CD14-positive monocyte (primary cell): ENCODE data around the gene PIAS4. TPM values are rescaled to one million over a fixed set of nuclear protein-coding genes. Genes with fewer than 3 reads are reported as not detected.

Experiments
- DNase-seq, 3 donors: peaks; one replicate each; pipeline ENCODE4 v3.0.0-alpha.2; 2011 to 2022
- H2AFZ ChIP-seq: 2 replicates; pipeline ENCODE4 v1.6.0; 2012; ENCODE audit warnings: mild to moderate bottlenecking, low read depth, low read length, inconsistent platforms; ENCODE audit not compliant: insufficient read depth, poor library complexity, severe bottlenecking
- H3K27ac ChIP-seq, 2 donors: 1 replicate in 1 of 2; 2 replicates in 1 of 2; pipeline ENCODE4 v1.5.1; 2012 to 2013; ENCODE audit warnings: low read length in 2 of 2, control low read depth in 1 of 2, inconsistent platforms in 1 of 2, low read depth in 1 of 2, mild to moderate bottlenecking in 1 of 2
- H3K27me3 ChIP-seq, 2 donors: one replicate each; pipeline versions ENCODE4 v1.6.0 to v1.6.1; 2011 to 2013; ENCODE audit warnings: low read length in 2 of 2; ENCODE audit not compliant: control insufficient read depth in 2 of 2, insufficient read depth in 2 of 2
- H3K36me3 ChIP-seq, 2 donors: replicated peaks in 1 of 2; 1 replicate in 1 of 2; 2 replicates in 1 of 2; pipeline versions ENCODE4 v1.5.1 to v1.6.1; 2012 to 2013; ENCODE audit warnings: low read length in 2 of 2, control low read depth in 1 of 2, inconsistent platforms in 1 of 2, mild to moderate bottlenecking in 1 of 2; ENCODE audit not compliant: insufficient read depth in 2 of 2, control insufficient read depth in 1 of 2
- H3K4me1 ChIP-seq, 2 donors: 1 replicate in 1 of 2; 2 replicates in 1 of 2; pipeline versions ENCODE4 v1.5.1 to v1.6.1; 2012 to 2013; ENCODE audit warnings: low read length in 2 of 2, control low read depth in 1 of 2, inconsistent platforms in 1 of 2, mild to moderate bottlenecking in 1 of 2, moderate library complexity in 1 of 2; ENCODE audit not compliant: insufficient read depth in 2 of 2, control insufficient read depth in 1 of 2
- H3K4me2 ChIP-seq: replicated peaks from 2 replicates; pipeline ENCODE3; 2012; ENCODE audit warnings: low read length, moderate library complexity, mild to moderate bottlenecking; ENCODE audit not compliant: poor library complexity, severe bottlenecking; ENCODE audit errors: extremely low read depth
- H3K4me3 ChIP-seq, 3 experiments: fragments of 200-600 bp in 1 of 3; sonication (generic) in 1 of 3; replicated peaks in 1 of 3; 1 replicate in 2 of 3; 2 replicates in 1 of 3; pipeline ENCODE4 v1.5.1; 2011 to 2013; ENCODE audit warnings: low read length in 3 of 3, mild to moderate bottlenecking in 3 of 3, control low read depth in 2 of 3, low read depth in 2 of 3, inconsistent platforms in 1 of 3, moderate library complexity in 1 of 3
- H3K79me2 ChIP-seq: 2 replicates; pipeline ENCODE4 v1.6.0; 2012; ENCODE audit warnings: mild to moderate bottlenecking, control low read depth, inconsistent platforms, low read length, moderate library complexity; ENCODE audit not compliant: insufficient read depth
- H3K9ac ChIP-seq: 2 replicates; pipeline ENCODE4 v1.6.0; 2017; ENCODE audit warnings: low read length, mild to moderate bottlenecking; ENCODE audit not compliant: insufficient read depth, poor library complexity, severe bottlenecking
- H3K9me3 ChIP-seq, 2 donors: replicated peaks in 1 of 2; 1 replicate in 1 of 2; 2 replicates in 1 of 2; pipeline versions ENCODE4 v1.5.1 to v1.6.1; 2012 to 2013; ENCODE audit warnings: low read length in 2 of 2, control low read depth in 1 of 2; ENCODE audit not compliant: control insufficient read depth in 1 of 2, insufficient read depth in 1 of 2
- H4K20me1 ChIP-seq: 2 replicates; pipeline ENCODE4 v1.6.0; 2012; ENCODE audit warnings: mild to moderate bottlenecking, low read length, control low read depth, moderate library complexity; ENCODE audit not compliant: insufficient read depth
- H3K27ac Mint-ChIP-seq, 7 donors: one replicate each; pipeline ENCODE4 v1.8.0; 2020; ENCODE audit warnings: mild to moderate bottlenecking in 7 of 7, mixed read lengths in 7 of 7, moderate library complexity in 6 of 7, inconsistent platforms in 2 of 7
- H3K27me3 Mint-ChIP-seq, 3 donors: one replicate each; pipeline ENCODE4 v1.8.0; 2021 to 2022; ENCODE audit warnings: low read depth in 3 of 3, mild to moderate bottlenecking in 3 of 3, mixed read lengths in 3 of 3, moderate library complexity in 3 of 3, inconsistent platforms in 1 of 3
- H3K36me3 Mint-ChIP-seq, 2 donors: one replicate each; pipeline ENCODE4 v1.8.0; 2020; ENCODE audit warnings: mixed read lengths in 2 of 2, inconsistent platforms in 1 of 2, mild to moderate bottlenecking in 1 of 2
- H3K4me1 Mint-ChIP-seq: one replicate; pipeline ENCODE4 v1.8.0; 2020; ENCODE audit warnings: mild to moderate bottlenecking, mixed read lengths
- H3K4me3 Mint-ChIP-seq, 2 donors: one replicate each; pipeline ENCODE4 v1.8.0; 2020; ENCODE audit warnings: mild to moderate bottlenecking in 2 of 2, mixed read lengths in 2 of 2, moderate library complexity in 1 of 2
- H3K9me3 Mint-ChIP-seq, 7 donors: one replicate each; pipeline ENCODE4 v1.8.0; 2020 to 2022; ENCODE audit warnings: mixed read lengths in 7 of 7, mild to moderate bottlenecking in 6 of 7, moderate library complexity in 6 of 7, inconsistent platforms in 2 of 7
- CTCF ChIP-seq: fragments of 200-600 bp; IDR thresholded peaks from one replicate; pipeline ENCODE4 v1.8.0; 2022; ENCODE audit warnings: antibody characterized with exemption, mild to moderate bottlenecking
- WGBS: methylation state at CpG from one replicate; pipeline ENCODE4 v1.1.5; 2013; ENCODE audit warnings: missing lambda C conversion rate; ENCODE audit not compliant: insufficient coverage; 5-methylcytosine and 5-hydroxymethylcytosine counted together
- intact Hi-C, 2 donors: fragments of 100-400 bp; cut with micrococcal nuclease; formaldehyde crosslinking; loops; one replicate each; pipeline versions ENCODE4 v1.15.0 to v1.15.1; 2023
- polyA plus RNA-seq, 3 donors: library from polyadenylated mRNA; depleted of rRNA in 1 of 3; unstranded in 2 of 3; stranded (reverse) in 1 of 3; fragments of 300-500 nt in 2 of 3; fragments of >200 nt in 1 of 3; fragmentation: Illumina TruSeq in 2 of 3; gene quantifications; 1 replicate in 2 of 3; 2 replicates in 1 of 3; pipeline ENCODE4 v1.2.3, GENCODE V29; 2012 to 2021

The PIAS4 gene
- polyA plus RNA-seq, 3 donors = 2.3 to 8.1 (median 5.9) TPM

DNA sequence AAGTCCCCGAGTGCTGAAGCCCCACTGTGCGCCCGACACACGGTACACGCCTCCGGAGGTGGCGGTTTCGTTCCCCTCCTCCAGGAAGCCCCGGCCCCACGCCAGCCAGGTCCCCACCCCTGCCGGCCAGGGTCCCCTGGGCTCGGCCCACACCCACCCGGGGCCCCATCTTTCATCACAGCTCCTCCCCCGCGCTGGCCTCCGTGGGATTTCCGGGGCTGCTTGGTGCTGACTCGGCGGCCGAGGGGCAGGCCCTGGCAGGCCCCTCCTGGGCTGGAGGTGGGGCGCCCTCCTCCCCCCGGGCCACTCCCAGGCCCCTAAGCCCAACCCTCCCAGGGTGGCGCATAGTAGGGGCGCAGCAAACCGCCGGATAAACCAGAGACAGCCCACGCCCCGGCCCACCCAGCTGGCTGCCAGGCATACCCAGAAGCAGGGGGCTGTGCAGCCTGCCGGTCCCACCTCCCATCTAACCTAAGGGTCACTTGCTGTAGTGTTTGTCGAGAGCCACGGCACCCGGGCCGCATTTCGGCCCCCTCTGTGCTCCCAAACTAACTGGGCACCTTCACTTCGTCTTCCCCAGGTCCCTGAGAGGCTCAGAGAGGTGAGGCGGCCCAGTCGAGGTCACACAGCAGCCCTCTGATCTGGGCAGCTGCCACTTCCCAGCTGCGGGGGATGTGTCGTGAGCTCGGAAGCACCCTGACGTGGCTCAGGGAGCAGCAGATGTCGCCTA is 52.5 kb downstream of the PIAS4 start:
- H4K20me1 ChIP-seq = peaks cover 71% of the 10 kb centered on the region

More for the DNA sequence above, 52.5 kb downstream of the PIAS4 start:
- TF ChIP-seq CTCF = no peak
- DNase-seq = peak; percentile 54 to 72 (median 65)
- Mint-ChIP-seq H3K36me3 (peaks cover 29 to 42% of the 10 kb centered on the region in 2 donors), H3K9me3 (peaks cover 0 to 2% (median 0%) of the 10 kb centered on the region in 7 donors), H3K27me3 (peaks cover 0 to 2% (median 1%) of the 10 kb centered on the region in 3 donors), H3K4me1 (peaks cover 65% of the 10 kb centered on the region), H3K4me3 (peak overlapping the region; percentile 53 to 67), H3K27ac (peak overlapping the region; percentile 93 to 100 (median 99))
- Histone ChIP-seq H2AFZ (no peak overlapping the region), H3K9me3 (no peaks in the 10 kb centered on the region), H3K79me2 (peaks cover 100% of the 10 kb centered on the region), H3K27ac (peak overlapping the region; percentile 97), H3K4me3 (peak overlapping the region in 2 of 3 experiments; percentile 40 to 93), H3K9ac (peak overlapping the region; percentile 82), H3K4me2 (peak overlapping the region; percentile 89), H3K4me1 (peaks cover 80 to 89% of the 10 kb centered on the region in 2 donors), H3K36me3 (peaks cover 20 to 28% of the 10 kb centered on the region in 2 donors), H3K27me3 (no peaks in the 10 kb centered on the region)
- WGBS = 58% methylated on average over 32 of the region's 42 CpGs
- intact Hi-C loops = loop anchor here (2.0 to 5.0 kb wide), 2 partner anchors 53 kb away; partner anchors contain the start of gene PIAS4 (in 2 of the 2)
